Pancreas (tissue), 10 donors: ENCODE data around the gene PLCB1. TPM values are rescaled to one million over a fixed set of nuclear protein-coding genes. Genes with fewer than 3 reads are reported as not detected.

Experiments used
- ATAC-seq, 4 donors: fragments of 200-7000 bp; cut with Tn5 transposase; one replicate each; pipeline versions ENCODE4 v1.8.0 to v1.9.1; 2020; ENCODE audit warnings: mild to moderate bottlenecking in 4 of 4, moderate library complexity in 4 of 4
- DNase-seq, 6 donors: peaks; one replicate each; pipeline ENCODE4 v3.0.0-alpha.2; 2020
- FAIRE-seq: peaks from 2 replicates; lab custom pipeline; 2012; peaks lifted over from hg19 to GRCh38; lab: Jason Lieb, UNC
- H3K27ac ChIP-seq, 4 donors: fragments of 200-600 bp; sonication (generic); 1 replicate in 3 of 4; 2 replicates in 1 of 4; pipeline versions ENCODE4 v1.5.0 to v1.8.0; 2020
- H3K27me3 ChIP-seq, 4 donors: fragments of 200-600 bp; one replicate each; pipeline ENCODE4 v1.8.0; 2021
- H3K36me3 ChIP-seq, 3 donors: fragments of 200-600 bp; sonication (generic) in 1 of 3; one replicate each; pipeline versions ENCODE4 v1.5.0 to v1.8.0; 2020 to 2021
- H3K4me1 ChIP-seq, 3 donors: fragments of 200-600 bp; one replicate each; pipeline ENCODE4 v1.8.0; 2021
- H3K4me3 ChIP-seq, 4 donors: fragments of 200-600 bp; sonication (generic) in 2 of 4; one replicate each; pipeline versions ENCODE4 v1.5.0 to v1.8.0; 2020 to 2021
- H3K9me3 ChIP-seq, 4 donors: fragments of 200-600 bp; one replicate each; pipeline ENCODE4 v1.8.0; 2021
- WGBS, 2 donors: extraction: QIAGEN DNeasy Blood & Tissue Kit; methylation state at CpG; one replicate each; pipeline ENCODE4 v1.1.7; 2013; 5-methylcytosine and 5-hydroxymethylcytosine counted together
- intact Hi-C, 3 donors: fragments of 100-400 bp; cut with DNase I; formaldehyde crosslinking; loops; one replicate each; pipeline versions ENCODE4 v1.11.1 to v1.14.2; 2022
- polyA plus RNA-seq, 2 donors: library from polyadenylated mRNA; stranded (reverse); fragments of 200-250 nt; gene quantifications; one replicate each; pipeline ENCODE4 v1.2.3, GENCODE V29; 2013
- total RNA-seq, 6 donors: library from RNA; stranded (reverse); fragmentation: NEBNext Ultra II Directional in 4 of 6; extraction: Animal tissue kit (Norgen Biotek cat#: 25700) in 4 of 6; gene quantifications; one replicate each; pipeline versions ENCODE4 v1.2.1 to v1.2.4, GENCODE V29; 2021 to 2023
- TF ChIP-seq, protein P1 (sequence below), 4 donors: fragments of 200-600 bp; sonication (generic) in 3 of 4; IDR thresholded peaks; one replicate each; pipeline versions ENCODE4 v1.5.0 to v1.8.0; 2021; ENCODE audit warnings: antibody characterized with exemption in 4 of 4
- donor health status: healthy with polysubstance abuse.
- donor health status: DM: no; HTN: no; CAD: no; lungs with moderate emphysema.
- donor health status: DM: no; HTN: no; CAD: no.
- donor health status: control.
- donor health status: control.
- donor health status: Bipolar disorder and iron deficiency.
- donor health status: DM: yes; HTN: yes; CAD: no.
- donor health status: DM: no; HTN: no; CAD: no.
- donor health status: DM: no; HTN: no; CAD: no.
- donor health status: DM: yes; HTN: yes; CAD: no.

The PLCB1 gene
- total and polyA plus RNA-seq, 8 donors: 4.5 to 18.7 (median 13.7) TPM

DNA sequence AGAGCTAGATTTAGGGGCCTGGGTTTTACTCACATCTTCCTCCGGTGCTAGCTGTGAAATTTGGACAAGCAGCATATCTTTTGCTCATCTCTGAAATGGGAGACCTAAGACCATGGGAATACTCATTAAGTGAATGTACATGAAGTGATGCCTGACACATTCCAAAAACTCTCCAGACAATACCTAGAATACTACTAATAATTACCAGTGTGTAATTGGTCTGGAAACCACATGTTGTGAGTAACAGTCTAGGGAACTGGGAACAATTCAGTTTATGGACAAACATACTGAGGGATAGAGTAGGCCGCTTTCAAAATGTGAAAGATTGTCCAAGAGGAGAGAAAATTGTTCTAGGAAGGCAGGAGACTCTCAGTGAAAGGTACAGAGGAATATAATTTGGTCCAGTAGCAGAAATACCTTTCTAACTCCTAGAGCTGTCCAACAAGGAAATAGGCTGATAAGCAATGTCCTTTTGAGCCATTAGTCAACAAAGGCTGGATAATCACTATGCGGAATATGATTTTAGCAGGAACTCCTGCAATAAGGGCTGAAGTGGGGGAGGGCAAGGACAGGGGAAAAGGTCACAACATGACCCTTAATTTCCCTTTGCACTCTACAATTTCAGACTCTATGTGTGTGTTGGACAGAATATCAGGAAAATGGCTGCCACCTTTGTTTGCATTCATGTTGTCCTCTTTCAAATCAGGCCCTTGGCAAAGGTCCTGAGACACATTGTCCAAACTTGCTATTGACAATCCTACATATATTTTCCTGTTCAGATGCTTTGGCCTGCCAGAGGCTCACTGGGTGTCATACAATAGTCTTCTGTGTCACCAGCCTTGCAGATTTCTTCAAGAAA lies 315.4 kb downstream of the PLCB1 start:
- Histone ChIP-seq H3K4me1 (peaks cover 0 to 9% (median 0%) of the 10 kb centered on the region in 3 donors), H3K27ac (no peak overlapping the region), H3K27me3 (no peaks in the 10 kb centered on the region), H3K4me3 (no peak overlapping the region), H3K9me3 (no peaks in the 10 kb centered on the region), H3K36me3 (no peaks in the 10 kb centered on the region)
- ATAC-seq (peak; percentile 55 to 75 (median 66)), FAIRE-seq (no peak), DNase-seq (no peak)
- 74 to 77% methylated on average over 3 of the region's 3 CpGs for WGBS, 2 donors
- TF ChIP-seq, protein P1, sequence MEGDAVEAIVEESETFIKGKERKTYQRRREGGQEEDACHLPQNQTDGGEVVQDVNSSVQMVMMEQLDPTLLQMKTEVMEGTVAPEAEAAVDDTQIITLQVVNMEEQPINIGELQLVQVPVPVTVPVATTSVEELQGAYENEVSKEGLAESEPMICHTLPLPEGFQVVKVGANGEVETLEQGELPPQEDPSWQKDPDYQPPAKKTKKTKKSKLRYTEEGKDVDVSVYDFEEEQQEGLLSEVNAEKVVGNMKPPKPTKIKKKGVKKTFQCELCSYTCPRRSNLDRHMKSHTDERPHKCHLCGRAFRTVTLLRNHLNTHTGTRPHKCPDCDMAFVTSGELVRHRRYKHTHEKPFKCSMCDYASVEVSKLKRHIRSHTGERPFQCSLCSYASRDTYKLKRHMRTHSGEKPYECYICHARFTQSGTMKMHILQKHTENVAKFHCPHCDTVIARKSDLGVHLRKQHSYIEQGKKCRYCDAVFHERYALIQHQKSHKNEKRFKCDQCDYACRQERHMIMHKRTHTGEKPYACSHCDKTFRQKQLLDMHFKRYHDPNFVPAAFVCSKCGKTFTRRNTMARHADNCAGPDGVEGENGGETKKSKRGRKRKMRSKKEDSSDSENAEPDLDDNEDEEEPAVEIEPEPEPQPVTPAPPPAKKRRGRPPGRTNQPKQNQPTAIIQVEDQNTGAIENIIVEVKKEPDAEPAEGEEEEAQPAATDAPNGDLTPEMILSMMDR (IDR thresholded peaks at IDR 0.05): no peak
- intact Hi-C loops: no loop called here

DNA sequence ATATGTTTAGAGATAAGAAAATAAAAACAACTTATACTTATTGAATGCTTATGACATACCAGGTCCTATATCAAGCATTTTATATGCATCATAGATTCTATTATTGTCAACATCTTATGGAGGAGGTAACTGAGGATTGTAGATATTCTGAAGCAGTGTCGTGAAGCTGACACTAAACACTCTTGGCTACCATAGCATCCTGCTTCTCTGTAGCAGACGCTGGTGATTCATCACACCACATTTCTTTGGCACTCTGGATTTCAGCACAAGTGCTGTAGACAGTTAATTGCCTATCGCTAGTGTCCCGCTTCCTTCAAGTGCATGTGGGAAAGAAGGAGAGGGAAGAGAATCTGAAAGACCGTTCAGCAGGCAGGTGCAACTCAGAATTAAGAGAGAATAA lies 317.1 kb downstream of the PLCB1 start:
- Histone ChIP-seq H3K4me3 (no peak overlapping the region), H3K9me3 (no peaks in the 10 kb centered on the region), H3K36me3 (no peaks in the 10 kb centered on the region), H3K27ac (no peak overlapping the region), H3K4me1 (peaks cover 0 to 9% (median 0%) of the 10 kb centered on the region in 3 donors), H3K27me3 (no peaks in the 10 kb centered on the region)
- intact Hi-C loops: no loop called here
- ATAC-seq: no peak
- no peak for DNase-seq
- TF ChIP-seq, protein P1 (IDR thresholded peaks at IDR 0.05): no peak
- WGBS, 2 donors: 91 to 93% methylated on average over 5 of the region's 5 CpGs
- FAIRE-seq: no peak

DNA sequence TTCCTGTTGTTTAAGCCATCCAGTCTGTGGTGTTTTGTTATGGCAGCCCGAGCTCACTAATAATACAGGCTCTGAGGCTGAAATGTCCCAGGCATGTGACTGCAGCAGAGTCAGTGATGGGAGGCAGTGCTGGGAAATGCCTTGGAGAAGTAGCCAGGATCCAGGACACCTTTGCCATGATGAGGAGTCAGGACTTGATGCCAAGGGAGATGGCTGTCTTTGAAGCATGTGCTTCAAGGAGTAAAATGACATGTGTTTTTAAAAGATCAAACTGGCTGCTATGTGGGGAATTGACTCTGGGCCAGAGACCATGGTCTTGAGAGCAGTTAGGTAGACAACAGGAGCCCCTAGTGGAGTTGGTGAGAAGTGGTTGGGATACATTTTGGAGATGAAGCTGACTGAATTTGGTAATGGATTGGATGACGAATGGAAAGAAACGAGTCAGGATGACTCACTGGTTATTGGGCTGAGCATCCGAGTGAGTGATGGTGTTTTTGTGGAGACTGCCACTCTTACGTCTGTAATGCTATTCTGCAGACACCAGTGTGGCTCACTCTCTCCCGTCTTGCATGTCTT lies 322.2 kb downstream of the PLCB1 start:
- Histone ChIP-seq H3K4me3 (no peak overlapping the region), H3K4me1 (no peaks in the 10 kb centered on the region), H3K36me3 (no peaks in the 10 kb centered on the region), H3K9me3 (no peaks in the 10 kb centered on the region), H3K27ac (no peak overlapping the region), H3K27me3 (no peaks in the 10 kb centered on the region)
- DNase-seq: no peak
- intact Hi-C loops: no loop called here
- peak in 3 of 4 donors; percentile 36 to 66 (median 38) for ATAC-seq
- FAIRE-seq: no peak
- 75 to 86% methylated on average over 6 of the region's 6 CpGs for WGBS, 2 donors
- TF ChIP-seq, protein P1 (IDR thresholded peaks at IDR 0.05): no peak

DNA sequence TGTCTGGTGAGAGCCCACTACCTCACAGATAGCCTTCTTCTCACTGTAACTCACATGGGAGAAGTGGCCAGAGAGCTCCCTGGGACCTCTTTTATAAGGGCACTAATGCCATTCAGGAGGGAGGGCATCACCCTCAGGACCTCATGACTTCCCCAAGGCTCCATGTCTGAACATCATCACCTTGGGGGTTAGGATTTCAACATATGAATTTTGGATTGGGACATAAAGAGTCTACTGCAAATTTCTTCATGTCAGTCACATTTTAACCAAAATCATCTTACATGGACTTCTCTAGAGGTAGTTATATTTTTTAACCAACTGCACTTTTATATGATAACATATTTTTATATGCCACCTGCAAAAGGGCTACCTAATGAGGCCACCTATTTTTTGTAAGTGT lies 324.7 kb downstream of the PLCB1 start:
- no peaks in the 10 kb centered on the region for H3K4me1 ChIP-seq
- no peaks in the 10 kb centered on the region for H3K27me3 ChIP-seq
- H3K27ac ChIP-seq: no peak overlapping the region
- DNase-seq (no peak), FAIRE-seq (no peak), ATAC-seq (no peak)
- H3K9me3 ChIP-seq: no peaks in the 10 kb centered on the region
- H3K4me3 ChIP-seq: no peak overlapping the region
- H3K36me3 ChIP-seq: no peaks in the 10 kb centered on the region
- TF ChIP-seq, protein P1 (IDR thresholded peaks at IDR 0.05): no peak
- intact Hi-C loops: no loop called here

DNA sequence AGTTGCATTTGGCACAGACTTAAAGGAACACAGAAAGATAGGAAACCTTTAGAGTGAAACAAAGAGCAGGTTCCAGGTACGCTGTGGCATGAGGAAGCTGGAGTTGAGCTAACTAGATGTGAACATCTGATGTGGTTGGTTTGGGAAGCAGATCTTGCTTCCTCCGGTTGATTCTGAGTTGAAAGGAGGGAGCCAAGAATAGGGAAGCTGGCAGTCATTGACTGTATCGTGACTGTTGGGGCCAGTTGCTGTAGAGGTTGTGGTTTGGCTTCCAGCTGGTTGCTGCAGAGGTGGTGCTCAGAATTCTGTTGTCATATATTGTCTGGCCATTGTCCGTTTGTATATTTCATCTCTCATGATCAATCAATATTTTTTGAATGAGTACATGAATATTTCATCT lies 325.9 kb downstream of the PLCB1 start:
- H3K4me3 ChIP-seq: no peak overlapping the region
- TF ChIP-seq, protein P1 (IDR thresholded peaks at IDR 0.05): no peak
- WGBS, 2 donors: 66 to 82% methylated on average over 4 of the region's 4 CpGs
- FAIRE-seq (no peak), ATAC-seq (peak in 2 of 4 donors; percentile 22 to 47), DNase-seq (no peak)
- H3K27me3 ChIP-seq: no peaks in the 10 kb centered on the region
- H3K9me3 ChIP-seq: no peaks in the 10 kb centered on the region
- intact Hi-C loops: no loop called here
- H3K4me1 ChIP-seq: no peaks in the 10 kb centered on the region
- H3K27ac ChIP-seq: no peak overlapping the region
- H3K36me3 ChIP-seq: no peaks in the 10 kb centered on the region
